ENCODE measurements around the gene USP12. TPM values are rescaled to one million over a fixed set of nuclear protein-coding genes. Genes with fewer than 3 reads are reported as not detected.
A peak's percentile ranks its signal among the peaks of the same experiment; 100 is the strongest.

USP12 gene
- total RNA-seq, 2 experiments from 2014 or later, result 9.9 to 27.6 TPM

- Histone ChIP-seq H3K79me2 (ENCODE audit: insufficient read depth, low read depth, low read length) (peaks cover 57% of the 10 kb centered on the region), H3K27ac (ENCODE audit: low read depth, low read length, poor library complexity, severe bottlenecking) (peak overlapping the region; percentile 40), H3K36me3 (ENCODE audit: insufficient read depth, low read length) (no peaks in the 10 kb centered on the region), H3K4me2 (ENCODE audit: low read length) (peak overlapping the region; percentile 96), H4K20me1 (ENCODE audit: insufficient read depth, low read length) (peaks cover 29% of the 10 kb centered on the region), H3K9me3 (ENCODE audit: low read length) (no peaks in the 10 kb centered on the region), H3K4me1 (ENCODE audit: insufficient read depth, low read length, poor library complexity, severe bottlenecking) (peaks cover 45% of the 10 kb centered on the region), H3K4me3 (ENCODE audit: low read depth, low read length, poor library complexity, severe bottlenecking) (peak overlapping the region; percentile 84), H2AFZ (ENCODE audit: low read length) (peak overlapping the region; percentile 56; the same call in 1 of the 2 replicates), H3K9me2 (ENCODE audit: insufficient read depth, low read length) (no peaks in the 10 kb centered on the region)
- DNase-seq (ENCODE audit: low spot score), result peak; percentile 27
- BruUV-seq (replicated peaks), result no TSS peak
- ChIA-PET CTCF (ENCODE audit: unreplicated experiment) (interaction anchor here (1.0 kb wide), 1 partner anchor 8 kb away, joined by 3 read pairs; no protein-coding TSS in a partner anchor), POLR2A (interaction anchor here (0.6 to 0.7 kb wide), 2 partner anchors 57 to 108 kb away, joined by 3 to 6 read pairs; no protein-coding TSS in a partner anchor)
- TF ChIP-seq EZH2phosphoT487 (IDR thresholded peaks at IDR 0.05; ENCODE audit: borderline replicate concordance, low read depth, low read length), result no peak
- TF ChIP-seq, protein P1, sequence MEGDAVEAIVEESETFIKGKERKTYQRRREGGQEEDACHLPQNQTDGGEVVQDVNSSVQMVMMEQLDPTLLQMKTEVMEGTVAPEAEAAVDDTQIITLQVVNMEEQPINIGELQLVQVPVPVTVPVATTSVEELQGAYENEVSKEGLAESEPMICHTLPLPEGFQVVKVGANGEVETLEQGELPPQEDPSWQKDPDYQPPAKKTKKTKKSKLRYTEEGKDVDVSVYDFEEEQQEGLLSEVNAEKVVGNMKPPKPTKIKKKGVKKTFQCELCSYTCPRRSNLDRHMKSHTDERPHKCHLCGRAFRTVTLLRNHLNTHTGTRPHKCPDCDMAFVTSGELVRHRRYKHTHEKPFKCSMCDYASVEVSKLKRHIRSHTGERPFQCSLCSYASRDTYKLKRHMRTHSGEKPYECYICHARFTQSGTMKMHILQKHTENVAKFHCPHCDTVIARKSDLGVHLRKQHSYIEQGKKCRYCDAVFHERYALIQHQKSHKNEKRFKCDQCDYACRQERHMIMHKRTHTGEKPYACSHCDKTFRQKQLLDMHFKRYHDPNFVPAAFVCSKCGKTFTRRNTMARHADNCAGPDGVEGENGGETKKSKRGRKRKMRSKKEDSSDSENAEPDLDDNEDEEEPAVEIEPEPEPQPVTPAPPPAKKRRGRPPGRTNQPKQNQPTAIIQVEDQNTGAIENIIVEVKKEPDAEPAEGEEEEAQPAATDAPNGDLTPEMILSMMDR (conservative IDR thresholded peaks at IDR 0.05; ENCODE audit: low read length), result no peak
- intact Hi-C loops (cut with micrococcal nuclease; ENCODE audit: unreplicated experiment), result loop anchor here (2.0 to 10.0 kb wide), 5 partner anchors 169 to 1885 kb away; partner anchors contain the start of genes MTIF3 and MTMR6
These were observed 1.4 kb downstream of the USP12 start for GRCh38 chr13:27170221-27170515.

- Histone ChIP-seq H3K79me2 (ENCODE audit: insufficient read depth, low read depth, low read length) (peaks cover 68% of the 10 kb centered on the region), H3K36me3 (ENCODE audit: insufficient read depth, low read length) (no peaks in the 10 kb centered on the region), H3K9me3 (ENCODE audit: low read length) (no peaks in the 10 kb centered on the region), H3K4me2 (ENCODE audit: low read length) (peak overlapping the region; percentile 96), H3K4me1 (ENCODE audit: insufficient read depth, low read length, poor library complexity, severe bottlenecking) (peaks cover 43% of the 10 kb centered on the region), H2AFZ (ENCODE audit: low read length) (no peak overlapping the region), H3K9me2 (ENCODE audit: insufficient read depth, low read length) (no peaks in the 10 kb centered on the region), H3K4me3 (ENCODE audit: low read depth, low read length, poor library complexity, severe bottlenecking) (peak overlapping the region; percentile 84), H4K20me1 (ENCODE audit: insufficient read depth, low read length) (peaks cover 34% of the 10 kb centered on the region), H3K27ac (ENCODE audit: low read depth, low read length, poor library complexity, severe bottlenecking) (no peak overlapping the region)
- ChIA-PET CTCF (ENCODE audit: unreplicated experiment) (no interaction called here), POLR2A (no interaction called here)
- no peak for DNase-seq (ENCODE audit: low spot score)
- no TSS peak for BruUV-seq (replicated peaks)
- intact Hi-C loops (cut with micrococcal nuclease; ENCODE audit: unreplicated experiment), result no loop called here
- TF ChIP-seq, protein P1 (conservative IDR thresholded peaks at IDR 0.05; ENCODE audit: low read length), result no peak
- no peak for TF ChIP-seq EZH2phosphoT487 (IDR thresholded peaks at IDR 0.05; ENCODE audit: borderline replicate concordance, low read depth, low read length)
These were observed 2.5 kb downstream of the USP12 start for GRCh38 chr13:27168906-27169657.

DNA sequence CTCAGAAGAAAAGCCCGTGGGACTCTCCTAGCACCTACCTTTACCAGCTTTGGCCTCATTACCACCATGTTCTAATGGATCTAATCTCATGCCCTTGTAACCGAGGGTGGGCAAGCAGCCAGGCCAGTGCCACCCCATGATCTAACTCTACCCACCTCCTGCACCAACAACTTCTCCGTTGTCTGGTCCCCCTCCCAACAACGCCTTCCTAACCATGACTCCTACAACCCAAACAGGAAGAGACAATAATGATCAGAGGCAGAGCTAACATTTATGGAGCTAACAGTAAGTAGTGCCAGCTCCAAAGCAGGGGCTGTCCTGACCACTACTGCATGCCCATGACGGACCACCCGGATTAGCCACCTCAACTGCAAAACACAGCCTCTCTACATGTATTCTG lies 3.5 kb downstream of the USP12 start:
- ChIA-PET CTCF (ENCODE audit: unreplicated experiment) (no interaction called here), POLR2A (interaction anchor here (1.4 kb wide), 1 partner anchor 23 kb away, joined by 5 read pairs; no protein-coding TSS in a partner anchor)
- BruUV-seq (replicated peaks), result no TSS peak
- Histone ChIP-seq H2AFZ (ENCODE audit: low read length) (no peak overlapping the region), H3K27ac (ENCODE audit: low read depth, low read length, poor library complexity, severe bottlenecking) (no peak overlapping the region), H4K20me1 (ENCODE audit: insufficient read depth, low read length) (peaks cover 34% of the 10 kb centered on the region), H3K9me2 (ENCODE audit: insufficient read depth, low read length) (no peaks in the 10 kb centered on the region), H3K79me2 (ENCODE audit: insufficient read depth, low read depth, low read length) (peaks cover 78% of the 10 kb centered on the region), H3K4me2 (ENCODE audit: low read length) (peak overlapping the region; percentile 96; the same call in 1 of the 2 replicates), H3K4me3 (ENCODE audit: low read depth, low read length, poor library complexity, severe bottlenecking) (no peak overlapping the region), H3K9me3 (ENCODE audit: low read length) (no peaks in the 10 kb centered on the region), H3K36me3 (ENCODE audit: insufficient read depth, low read length) (no peaks in the 10 kb centered on the region), H3K4me1 (ENCODE audit: insufficient read depth, low read length, poor library complexity, severe bottlenecking) (peaks cover 46% of the 10 kb centered on the region)
- intact Hi-C loops (cut with micrococcal nuclease; ENCODE audit: unreplicated experiment), result no loop called here
- DNase-seq (ENCODE audit: low spot score), result no peak
- TF ChIP-seq, protein P1 (conservative IDR thresholded peaks at IDR 0.05; ENCODE audit: low read length), result no peak
- no peak for TF ChIP-seq EZH2phosphoT487 (IDR thresholded peaks at IDR 0.05; ENCODE audit: borderline replicate concordance, low read depth, low read length)
